GM12801 (cell line): Measurements from ENCODE around the gene ARMC12.

Experiments
- CTCF ChIP-seq: IDR thresholded peaks from one replicate; pipeline ENCODE4 v1.5.1; 2011; ENCODE audit warnings: control low read depth; ENCODE audit not compliant: insufficient read length; ENCODE audit errors: extremely low read depth

Gene ARMC12

GRCh38 chr6:35794536-35795452 lies 58.0 kb downstream of the ARMC12 start:
- no peak for TF ChIP-seq CTCF

- TF ChIP-seq CTCF, result no peak
These were observed 58.7 kb downstream of the ARMC12 start for GRCh38 chr6:35795453-35796071.

- no peak for TF ChIP-seq CTCF
These were observed 59.4 kb downstream of the ARMC12 start for GRCh38 chr6:35796236-35796635.

- no peak for TF ChIP-seq CTCF
These were observed 61.1 kb downstream of the ARMC12 start for GRCh38 chr6:35797837-35798526.
